ENCODE measurements around the gene LITAFD. TPM values are rescaled to one million over a fixed set of nuclear protein-coding genes. Genes with fewer than 3 reads are reported as not detected.
"Not testable (repeated sequence)": the region's sequence is repeated elsewhere in the genome, so short reads cannot be mapped to it uniquely, and the experiment has no call there.

Gene LITAFD
- not detected for total RNA-seq
- polyA plus RNA-seq (ENCODE audit: insufficient read length in 2 of 2) = under 1 TPM in 1 of 2 donors, not detected in 1; 0.33 TPM
- long read RNA-seq, donor 1 = 0 reads
- long read RNA-seq, donor 2 = 0 reads
- long read RNA-seq, donor 3 = 0 reads
- long read RNA-seq, donor 4, partial matches to known transcripts = 31 of 31 reads
- long read RNA-seq, donor 4, other reads (novel, unspliced or antisense) = 0 of 31 reads

- 78% methylated on average over 10 of the region's 10 CpGs for WGBS (ENCODE audit: insufficient coverage)
These were observed at the start of gene LITAFD for GRCh38 chr16:8882041-8882617. TSS of gene LITAFD (plus strand) at chr16:8882351. CDS start at chr16:8884356, 2,005 bp downstream.

GRCh38 chr16:8832717-8833105, 49.4 kb upstream of the LITAFD start:
- Histone ChIP-seq H3K27me3 (ENCODE audit: control insufficient read depth, insufficient read depth, low read length) (no peaks in the 10 kb centered on the region), H3K27ac (ENCODE audit: low read depth, low read length) (no peak overlapping the region), H3K9me3 (ENCODE audit: control insufficient read depth, insufficient read depth, low read length) (no peaks in the 10 kb centered on the region), H3K36me3 (ENCODE audit: control insufficient read depth, insufficient read depth, low read length) (peaks cover 13% of the 10 kb centered on the region), H3K4me1 (ENCODE audit: control insufficient read depth, insufficient read depth, low read length) (peaks cover 11% of the 10 kb centered on the region), H3K4me3 (ENCODE audit: low read depth, low read length) (no peak overlapping the region)
- 76% methylated on average over 15 of the region's 16 CpGs for WGBS (ENCODE audit: insufficient coverage)
- DNase-seq (ENCODE audit: low read depth in 4 of 6, low spot score in 6 of 6) = no peak

More at GRCh38 chr16:8882041-8882617, at the start of gene LITAFD:
- Histone ChIP-seq H3K9me3 (ENCODE audit: control insufficient read depth, insufficient read depth, low read length) (no peaks in the 10 kb centered on the region), H3K4me3 (ENCODE audit: low read depth, low read length) (no peak within 1 kb of the TSS), H3K27me3 (ENCODE audit: control insufficient read depth, insufficient read depth, low read length) (no peaks in the 10 kb centered on the region), H3K27ac (ENCODE audit: low read depth, low read length) (no peak within 1 kb of the TSS), H3K36me3 (ENCODE audit: control insufficient read depth, insufficient read depth, low read length) (peaks cover 6% of the 10 kb centered on the region), H3K4me1 (ENCODE audit: control insufficient read depth, insufficient read depth, low read length) (peaks cover 24% of the 10 kb centered on the region)
- DNase-seq (ENCODE audit: low read depth in 4 of 6, low spot score in 6 of 6) = no peak

GRCh38 chr16:8836797-8837196, 45.4 kb upstream of the LITAFD start:
- not testable (repeated sequence) for H3K36me3 ChIP-seq (ENCODE audit: control insufficient read depth, insufficient read depth, low read length); H3K27me3 ChIP-seq (ENCODE audit: control insufficient read depth, insufficient read depth, low read length); H3K27ac ChIP-seq (ENCODE audit: low read depth, low read length); H3K9me3 ChIP-seq (ENCODE audit: control insufficient read depth, insufficient read depth, low read length); DNase-seq (ENCODE audit: low read depth in 4 of 6, low spot score in 6 of 6); H3K4me1 ChIP-seq (ENCODE audit: control insufficient read depth, insufficient read depth, low read length); H3K4me3 ChIP-seq (ENCODE audit: low read depth, low read length)
- 90% methylated on average over 2 of the region's 7 CpGs for WGBS (ENCODE audit: insufficient coverage)

GRCh38 chr16:8837594-8837993, 44.6 kb upstream of the LITAFD start:
- not testable (repeated sequence) for H3K4me3 ChIP-seq (ENCODE audit: low read depth, low read length); H3K36me3 ChIP-seq (ENCODE audit: control insufficient read depth, insufficient read depth, low read length); DNase-seq (ENCODE audit: low read depth in 4 of 6, low spot score in 6 of 6); H3K4me1 ChIP-seq (ENCODE audit: control insufficient read depth, insufficient read depth, low read length); H3K27ac ChIP-seq (ENCODE audit: low read depth, low read length); H3K9me3 ChIP-seq (ENCODE audit: control insufficient read depth, insufficient read depth, low read length); H3K27me3 ChIP-seq (ENCODE audit: control insufficient read depth, insufficient read depth, low read length)
- WGBS (ENCODE audit: insufficient coverage) = 84% methylated on average over 12 of the region's 15 CpGs

DNA sequence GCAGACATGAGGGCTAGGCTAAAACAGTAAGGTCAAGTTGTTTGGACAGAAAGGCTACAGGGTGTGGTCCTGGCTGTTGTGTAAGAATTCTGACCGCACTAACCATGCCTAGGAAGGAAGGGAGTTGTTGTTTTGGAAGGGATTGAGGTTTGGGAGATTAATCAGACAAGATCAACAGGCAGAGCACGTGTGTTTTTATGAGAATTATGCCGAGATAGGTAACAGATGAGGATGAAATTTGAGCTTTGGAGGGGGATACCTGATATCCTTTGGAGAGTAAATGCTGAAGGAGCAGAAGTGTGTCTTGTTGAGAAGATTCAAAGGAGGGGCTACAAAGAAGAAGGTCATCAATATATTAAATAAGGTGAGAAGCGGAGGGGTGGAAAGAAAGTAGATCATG, 40.1 kb upstream of the LITAFD start:
- not testable (repeated sequence) for H3K4me1 ChIP-seq (ENCODE audit: control insufficient read depth, insufficient read depth, low read length); H3K27me3 ChIP-seq (ENCODE audit: control insufficient read depth, insufficient read depth, low read length); H3K27ac ChIP-seq (ENCODE audit: low read depth, low read length); H3K36me3 ChIP-seq (ENCODE audit: control insufficient read depth, insufficient read depth, low read length); DNase-seq (ENCODE audit: low read depth in 4 of 6, low spot score in 6 of 6); H3K9me3 ChIP-seq (ENCODE audit: control insufficient read depth, insufficient read depth, low read length); H3K4me3 ChIP-seq (ENCODE audit: low read depth, low read length)
- 91% methylated on average over 3 of the region's 4 CpGs for WGBS (ENCODE audit: insufficient coverage)

DNA sequence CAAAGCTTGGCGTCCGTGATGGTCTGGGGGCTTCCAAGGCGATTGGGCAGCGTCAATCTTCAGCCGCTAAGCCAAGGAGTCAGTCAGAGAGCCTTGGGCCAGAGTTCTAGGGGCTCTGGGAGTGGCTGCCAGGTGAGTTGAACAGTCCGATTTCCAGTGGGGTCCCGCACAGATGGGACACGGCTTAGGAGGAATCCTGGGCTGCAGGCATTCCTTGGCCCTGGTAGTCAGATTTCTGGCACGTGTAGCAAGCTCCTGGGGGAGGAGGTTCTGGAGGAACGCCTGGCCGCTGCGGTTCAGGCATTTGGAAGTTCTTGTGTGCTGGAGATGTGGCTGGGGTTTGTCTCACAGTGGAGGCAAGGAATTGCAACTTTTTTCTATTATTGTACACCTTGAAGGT, 38.9 kb upstream of the LITAFD start:
- H3K27ac ChIP-seq (ENCODE audit: low read depth, low read length) = not testable (repeated sequence)

GRCh38 chr16:8845699-8846298, 36.4 kb upstream of the LITAFD start:
- Histone ChIP-seq H3K27ac (ENCODE audit: low read depth, low read length) (no peak overlapping the region), H3K4me3 (ENCODE audit: low read depth, low read length) (no peak overlapping the region), H3K36me3 (ENCODE audit: control insufficient read depth, insufficient read depth, low read length) (peaks cover 33% of the 10 kb centered on the region), H3K27me3 (ENCODE audit: control insufficient read depth, insufficient read depth, low read length) (no peaks in the 10 kb centered on the region), H3K9me3 (ENCODE audit: control insufficient read depth, insufficient read depth, low read length) (no peaks in the 10 kb centered on the region), H3K4me1 (ENCODE audit: control insufficient read depth, insufficient read depth, low read length) (peaks cover 3% of the 10 kb centered on the region)
- WGBS (ENCODE audit: insufficient coverage) = 98% methylated on average over 4 of the region's 7 CpGs
- no peak for DNase-seq (ENCODE audit: low read depth in 4 of 6, low spot score in 6 of 6)

More for the DNA sequence above, 38.9 kb upstream of the LITAFD start:
- not testable (repeated sequence) for H3K9me3 ChIP-seq (ENCODE audit: control insufficient read depth, insufficient read depth, low read length); H3K4me3 ChIP-seq (ENCODE audit: low read depth, low read length); H3K27me3 ChIP-seq (ENCODE audit: control insufficient read depth, insufficient read depth, low read length); DNase-seq (ENCODE audit: low read depth in 4 of 6, low spot score in 6 of 6); H3K36me3 ChIP-seq (ENCODE audit: control insufficient read depth, insufficient read depth, low read length); H3K4me1 ChIP-seq (ENCODE audit: control insufficient read depth, insufficient read depth, low read length)
- WGBS (ENCODE audit: insufficient coverage) = 98% methylated on average over 6 of the region's 12 CpGs

- Histone ChIP-seq H3K36me3 (ENCODE audit: control insufficient read depth, insufficient read depth, low read length) (peaks cover 40% of the 10 kb centered on the region), H3K27ac (ENCODE audit: low read depth, low read length) (no peak overlapping the region)
- WGBS (ENCODE audit: insufficient coverage) = 81% methylated on average over 7 of the region's 10 CpGs
These were observed 35.7 kb upstream of the LITAFD start for GRCh38 chr16:8846401-8846932.

GRCh38 chr16:8847145-8847544, 35.0 kb upstream of the LITAFD start:
- H3K4me3 ChIP-seq (ENCODE audit: low read depth, low read length) = no peak overlapping the region
- peaks cover 3% of the 10 kb centered on the region for H3K4me1 ChIP-seq (ENCODE audit: control insufficient read depth, insufficient read depth, low read length)
- H3K36me3 ChIP-seq (ENCODE audit: control insufficient read depth, insufficient read depth, low read length) = peaks cover 47% of the 10 kb centered on the region
- peak in 1 of 6 donors; percentile 84 for DNase-seq (ENCODE audit: low read depth in 4 of 6, low spot score in 6 of 6)
- H3K9me3 ChIP-seq (ENCODE audit: control insufficient read depth, insufficient read depth, low read length) = no peaks in the 10 kb centered on the region
- no peak overlapping the region for H3K27ac ChIP-seq (ENCODE audit: low read depth, low read length)
- WGBS (ENCODE audit: insufficient coverage) = 63% methylated on average over 8 of the region's 13 CpGs
- no peaks in the 10 kb centered on the region for H3K27me3 ChIP-seq (ENCODE audit: control insufficient read depth, insufficient read depth, low read length)

More at GRCh38 chr16:8846401-8846932, 35.7 kb upstream of the LITAFD start:
- no peak overlapping the region for H3K4me3 ChIP-seq (ENCODE audit: low read depth, low read length)
- H3K27me3 ChIP-seq (ENCODE audit: control insufficient read depth, insufficient read depth, low read length) = no peaks in the 10 kb centered on the region
- peaks cover 3% of the 10 kb centered on the region for H3K4me1 ChIP-seq (ENCODE audit: control insufficient read depth, insufficient read depth, low read length)
- no peaks in the 10 kb centered on the region for H3K9me3 ChIP-seq (ENCODE audit: control insufficient read depth, insufficient read depth, low read length)
- DNase-seq (ENCODE audit: low read depth in 4 of 6, low spot score in 6 of 6) = no peak
